ENCODE results near the gene DNAH12.
"Not testable (repeated sequence)": the region's sequence is repeated elsewhere in the genome, so short reads cannot be mapped to it uniquely, and the experiment has no call there.

DNA sequence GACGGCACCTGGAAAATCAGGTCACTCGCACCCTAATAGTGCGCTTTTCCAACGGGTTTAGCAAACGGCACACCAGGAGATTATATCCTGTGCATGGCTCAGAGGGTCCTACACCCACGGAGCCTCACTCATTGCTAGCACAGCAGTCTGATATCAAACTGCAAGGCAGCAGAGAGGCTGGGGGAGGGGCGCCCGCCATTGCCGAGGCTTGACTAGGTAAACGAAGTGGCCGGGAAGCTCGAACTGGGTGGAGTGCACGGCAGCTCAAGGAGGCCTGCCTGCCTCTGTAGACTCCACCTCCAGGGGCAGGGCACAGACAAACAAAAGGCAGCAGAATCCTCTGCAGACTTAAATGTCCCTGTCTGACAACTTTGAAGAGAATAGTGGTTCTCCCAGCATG lies 67.0 kb downstream of the DNAH12 start:
- TF ChIP-seq POLR2AphosphoS5 (IDR thresholded peaks at IDR 0.05), result not testable (repeated sequence)
- TF ChIP-seq, protein P1, sequence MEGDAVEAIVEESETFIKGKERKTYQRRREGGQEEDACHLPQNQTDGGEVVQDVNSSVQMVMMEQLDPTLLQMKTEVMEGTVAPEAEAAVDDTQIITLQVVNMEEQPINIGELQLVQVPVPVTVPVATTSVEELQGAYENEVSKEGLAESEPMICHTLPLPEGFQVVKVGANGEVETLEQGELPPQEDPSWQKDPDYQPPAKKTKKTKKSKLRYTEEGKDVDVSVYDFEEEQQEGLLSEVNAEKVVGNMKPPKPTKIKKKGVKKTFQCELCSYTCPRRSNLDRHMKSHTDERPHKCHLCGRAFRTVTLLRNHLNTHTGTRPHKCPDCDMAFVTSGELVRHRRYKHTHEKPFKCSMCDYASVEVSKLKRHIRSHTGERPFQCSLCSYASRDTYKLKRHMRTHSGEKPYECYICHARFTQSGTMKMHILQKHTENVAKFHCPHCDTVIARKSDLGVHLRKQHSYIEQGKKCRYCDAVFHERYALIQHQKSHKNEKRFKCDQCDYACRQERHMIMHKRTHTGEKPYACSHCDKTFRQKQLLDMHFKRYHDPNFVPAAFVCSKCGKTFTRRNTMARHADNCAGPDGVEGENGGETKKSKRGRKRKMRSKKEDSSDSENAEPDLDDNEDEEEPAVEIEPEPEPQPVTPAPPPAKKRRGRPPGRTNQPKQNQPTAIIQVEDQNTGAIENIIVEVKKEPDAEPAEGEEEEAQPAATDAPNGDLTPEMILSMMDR (IDR thresholded peaks at IDR 0.05), result not testable (repeated sequence)
